ENCODE results near the gene CDK5R1.

DNA sequence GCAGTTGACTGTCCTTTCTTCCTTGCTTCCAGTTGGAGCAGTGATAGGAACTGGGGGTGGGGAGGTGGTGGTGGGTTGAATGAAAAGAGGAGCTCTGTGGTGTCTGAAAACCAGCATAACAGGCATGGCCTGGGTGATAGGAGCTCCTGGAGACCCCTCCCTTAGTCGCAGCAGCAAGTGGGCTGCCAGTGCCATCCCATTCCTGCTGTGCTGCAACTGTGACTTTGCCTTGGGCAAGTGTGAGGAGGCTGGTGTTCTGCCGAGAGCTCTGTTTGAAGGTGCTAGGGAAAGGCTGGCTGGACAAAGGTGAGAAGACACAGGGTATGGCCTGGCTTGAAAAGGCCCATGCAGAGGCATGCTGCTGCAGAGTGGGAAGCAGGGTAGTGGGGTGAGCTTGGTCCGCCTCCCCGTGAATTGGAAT, 2.7 kb upstream of the CDK5R1 start:
- no peak for TF ChIP-seq CTCF (IDR thresholded peaks at IDR 0.05)
- no peak for TF ChIP-seq EZH2 (IDR thresholded peaks at IDR 0.05; ENCODE audit: borderline replicate concordance, insufficient read depth, low read depth, low read length, poor library complexity, severe bottlenecking)
